HEK293 (cell line): ENCODE results near the gene MPZL1.

Source experiments
- SCRT2 ChIP-seq: fragments of 450-650 bp; formaldehyde crosslinking; IDR thresholded peaks from 2 replicates; pipeline ENCODE4 v1.5.1; 2016; ENCODE audit warnings: missing biosample characterization, missing genetic modification characterization
- SETDB1 ChIP-seq: IDR thresholded peaks from one replicate; pipeline ENCODE4 v1.6.1; 2017; ENCODE audit warnings: mild to moderate bottlenecking, low read length, moderate library complexity, mixed read lengths; ENCODE audit not compliant: insufficient read length
- SP3 ChIP-seq: fragments of 450-650 bp; formaldehyde crosslinking; IDR thresholded peaks from 2 replicates; pipeline ENCODE4 v1.5.1; 2016; ENCODE audit warnings: missing biosample characterization, missing genetic modification characterization
- TCF7L2 ChIP-seq: IDR thresholded peaks from 2 replicates; pipeline ENCODE4 v1.6.1; 2011; ENCODE audit warnings: low read depth, mild to moderate bottlenecking, inconsistent platforms, low read length, moderate library complexity, borderline replicate concordance
- ZBTB20 ChIP-seq: fragments of 450-650 bp; formaldehyde crosslinking; IDR thresholded peaks from 2 replicates; pipeline ENCODE4 v1.5.1; 2016; ENCODE audit warnings: missing biosample characterization, missing genetic modification characterization
- ZNF16 ChIP-seq: fragments of 450-650 bp; formaldehyde crosslinking; IDR thresholded peaks from 2 replicates; pipeline ENCODE4 v1.5.1; 2016; ENCODE audit warnings: low read depth, missing biosample characterization, missing genetic modification characterization
- ZNF335 ChIP-seq: fragments of 450-650 bp; formaldehyde crosslinking; conservative IDR thresholded peaks from 2 replicates; pipeline ENCODE4 v1.5.1; 2016; ENCODE audit warnings: missing biosample characterization, missing genetic modification characterization
- ZNF350 ChIP-seq: fragments of 450-650 bp; formaldehyde crosslinking; IDR thresholded peaks from 2 replicates; pipeline ENCODE4 v1.5.0; 2017; ENCODE audit warnings: missing biosample characterization, mild to moderate bottlenecking, missing genetic modification characterization
- ZNF544 ChIP-seq: fragments of 450-650 bp; formaldehyde crosslinking; IDR thresholded peaks from 2 replicates; pipeline ENCODE4 v1.5.0; 2017; ENCODE audit warnings: missing biosample characterization, missing genetic modification characterization
- TF ChIP-seq, protein P1 (sequence below): fragments of 450-650 bp; formaldehyde crosslinking; IDR thresholded peaks from 2 replicates; pipeline ENCODE4 v1.5.1; 2016; ENCODE audit warnings: missing biosample characterization, missing genetic modification characterization, low read depth
- TF ChIP-seq, protein P2 (sequence below): fragments of 450-650 bp; IDR thresholded peaks from 2 replicates; pipeline ENCODE4 v1.5.1; 2018; ENCODE audit warnings: missing biosample characterization, missing genetic modification characterization
- TF ChIP-seq, protein P3 (sequence below): fragments of 450-650 bp; formaldehyde crosslinking; IDR thresholded peaks from 2 replicates; pipeline ENCODE4 v1.5.1; 2016; ENCODE audit warnings: missing biosample characterization, missing genetic modification characterization
- TF ChIP-seq, protein P4 (sequence below): fragments of 450-650 bp; formaldehyde crosslinking; IDR thresholded peaks from 2 replicates; pipeline ENCODE4 v1.5.1; 2016; ENCODE audit warnings: missing biosample characterization, missing genetic modification characterization, borderline replicate concordance
- TF ChIP-seq, protein P5 (sequence below): fragments of 450-650 bp; formaldehyde crosslinking; IDR thresholded peaks from 2 replicates; pipeline ENCODE4 v1.5.1; 2017; ENCODE audit warnings: missing biosample characterization, missing genetic modification characterization

DNA sequence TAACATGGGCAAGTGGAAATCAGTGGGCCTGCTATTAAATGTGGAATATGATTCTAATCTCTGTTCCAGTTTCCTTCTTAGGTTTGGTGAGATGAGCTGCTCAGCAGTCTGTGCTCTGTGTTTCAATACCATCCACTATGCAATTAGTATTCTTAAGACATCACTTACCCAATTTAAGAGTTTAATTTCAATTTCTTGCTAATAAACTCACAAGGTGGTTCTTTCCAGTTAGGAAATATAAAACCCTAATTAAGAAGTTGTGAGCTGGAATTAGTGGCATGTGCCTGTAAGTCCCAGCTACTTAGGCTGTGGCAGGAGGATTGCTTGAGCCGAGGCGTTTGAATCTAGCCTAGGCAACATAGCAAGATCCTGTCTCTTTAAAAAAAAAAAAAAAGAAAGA is 51.7 kb downstream of the MPZL1 start:
- no peak for TF ChIP-seq SP3 (tag by site-specific recombination)
- TF ChIP-seq ZBTB20 = no peak
- TF ChIP-seq, protein P1, sequence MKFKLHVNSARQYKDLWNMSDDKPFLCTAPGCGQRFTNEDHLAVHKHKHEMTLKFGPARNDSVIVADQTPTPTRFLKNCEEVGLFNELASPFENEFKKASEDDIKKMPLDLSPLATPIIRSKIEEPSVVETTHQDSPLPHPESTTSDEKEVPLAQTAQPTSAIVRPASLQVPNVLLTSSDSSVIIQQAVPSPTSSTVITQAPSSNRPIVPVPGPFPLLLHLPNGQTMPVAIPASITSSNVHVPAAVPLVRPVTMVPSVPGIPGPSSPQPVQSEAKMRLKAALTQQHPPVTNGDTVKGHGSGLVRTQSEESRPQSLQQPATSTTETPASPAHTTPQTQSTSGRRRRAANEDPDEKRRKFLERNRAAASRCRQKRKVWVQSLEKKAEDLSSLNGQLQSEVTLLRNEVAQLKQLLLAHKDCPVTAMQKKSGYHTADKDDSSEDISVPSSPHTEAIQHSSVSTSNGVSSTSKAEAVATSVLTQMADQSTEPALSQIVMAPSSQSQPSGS = no peak
- no peak for TF ChIP-seq ZNF544
- no peak for TF ChIP-seq ZNF335
- TF ChIP-seq ZNF16 (tag by site-specific recombination) = no peak
- TF ChIP-seq, protein P2, sequence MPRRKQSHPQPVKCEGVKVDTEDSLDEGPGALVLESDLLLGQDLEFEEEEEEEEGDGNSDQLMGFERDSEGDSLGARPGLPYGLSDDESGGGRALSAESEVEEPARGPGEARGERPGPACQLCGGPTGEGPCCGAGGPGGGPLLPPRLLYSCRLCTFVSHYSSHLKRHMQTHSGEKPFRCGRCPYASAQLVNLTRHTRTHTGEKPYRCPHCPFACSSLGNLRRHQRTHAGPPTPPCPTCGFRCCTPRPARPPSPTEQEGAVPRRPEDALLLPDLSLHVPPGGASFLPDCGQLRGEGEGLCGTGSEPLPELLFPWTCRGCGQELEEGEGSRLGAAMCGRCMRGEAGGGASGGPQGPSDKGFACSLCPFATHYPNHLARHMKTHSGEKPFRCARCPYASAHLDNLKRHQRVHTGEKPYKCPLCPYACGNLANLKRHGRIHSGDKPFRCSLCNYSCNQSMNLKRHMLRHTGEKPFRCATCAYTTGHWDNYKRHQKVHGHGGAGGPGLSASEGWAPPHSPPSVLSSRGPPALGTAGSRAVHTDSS (tag by site-specific recombination) = no peak
- TF ChIP-seq, protein P3, sequence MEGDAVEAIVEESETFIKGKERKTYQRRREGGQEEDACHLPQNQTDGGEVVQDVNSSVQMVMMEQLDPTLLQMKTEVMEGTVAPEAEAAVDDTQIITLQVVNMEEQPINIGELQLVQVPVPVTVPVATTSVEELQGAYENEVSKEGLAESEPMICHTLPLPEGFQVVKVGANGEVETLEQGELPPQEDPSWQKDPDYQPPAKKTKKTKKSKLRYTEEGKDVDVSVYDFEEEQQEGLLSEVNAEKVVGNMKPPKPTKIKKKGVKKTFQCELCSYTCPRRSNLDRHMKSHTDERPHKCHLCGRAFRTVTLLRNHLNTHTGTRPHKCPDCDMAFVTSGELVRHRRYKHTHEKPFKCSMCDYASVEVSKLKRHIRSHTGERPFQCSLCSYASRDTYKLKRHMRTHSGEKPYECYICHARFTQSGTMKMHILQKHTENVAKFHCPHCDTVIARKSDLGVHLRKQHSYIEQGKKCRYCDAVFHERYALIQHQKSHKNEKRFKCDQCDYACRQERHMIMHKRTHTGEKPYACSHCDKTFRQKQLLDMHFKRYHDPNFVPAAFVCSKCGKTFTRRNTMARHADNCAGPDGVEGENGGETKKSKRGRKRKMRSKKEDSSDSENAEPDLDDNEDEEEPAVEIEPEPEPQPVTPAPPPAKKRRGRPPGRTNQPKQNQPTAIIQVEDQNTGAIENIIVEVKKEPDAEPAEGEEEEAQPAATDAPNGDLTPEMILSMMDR (tag by site-specific recombination) = no peak
- TF ChIP-seq ZNF350 = no peak
- TF ChIP-seq SETDB1 = no peak
- TF ChIP-seq, protein P4, sequence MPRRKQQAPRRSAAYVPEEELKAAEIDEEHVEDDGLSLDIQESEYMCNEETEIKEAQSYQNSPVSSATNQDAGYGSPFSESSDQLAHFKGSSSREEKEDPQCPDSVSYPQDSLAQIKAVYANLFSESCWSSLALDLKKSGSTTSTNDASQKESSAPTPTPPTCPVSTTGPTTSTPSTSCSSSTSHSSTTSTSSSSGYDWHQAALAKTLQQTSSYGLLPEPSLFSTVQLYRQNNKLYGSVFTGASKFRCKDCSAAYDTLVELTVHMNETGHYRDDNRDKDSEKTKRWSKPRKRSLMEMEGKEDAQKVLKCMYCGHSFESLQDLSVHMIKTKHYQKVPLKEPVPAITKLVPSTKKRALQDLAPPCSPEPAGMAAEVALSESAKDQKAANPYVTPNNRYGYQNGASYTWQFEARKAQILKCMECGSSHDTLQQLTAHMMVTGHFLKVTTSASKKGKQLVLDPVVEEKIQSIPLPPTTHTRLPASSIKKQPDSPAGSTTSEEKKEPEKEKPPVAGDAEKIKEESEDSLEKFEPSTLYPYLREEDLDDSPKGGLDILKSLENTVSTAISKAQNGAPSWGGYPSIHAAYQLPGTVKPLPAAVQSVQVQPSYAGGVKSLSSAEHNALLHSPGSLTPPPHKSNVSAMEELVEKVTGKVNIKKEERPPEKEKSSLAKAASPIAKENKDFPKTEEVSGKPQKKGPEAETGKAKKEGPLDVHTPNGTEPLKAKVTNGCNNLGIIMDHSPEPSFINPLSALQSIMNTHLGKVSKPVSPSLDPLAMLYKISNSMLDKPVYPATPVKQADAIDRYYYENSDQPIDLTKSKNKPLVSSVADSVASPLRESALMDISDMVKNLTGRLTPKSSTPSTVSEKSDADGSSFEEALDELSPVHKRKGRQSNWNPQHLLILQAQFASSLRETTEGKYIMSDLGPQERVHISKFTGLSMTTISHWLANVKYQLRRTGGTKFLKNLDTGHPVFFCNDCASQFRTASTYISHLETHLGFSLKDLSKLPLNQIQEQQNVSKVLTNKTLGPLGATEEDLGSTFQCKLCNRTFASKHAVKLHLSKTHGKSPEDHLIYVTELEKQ (tag by site-specific recombination) = no peak
- no peak for TF ChIP-seq TCF7L2
- TF ChIP-seq SCRT2 (tag by site-specific recombination) = no peak
- TF ChIP-seq, protein P5, sequence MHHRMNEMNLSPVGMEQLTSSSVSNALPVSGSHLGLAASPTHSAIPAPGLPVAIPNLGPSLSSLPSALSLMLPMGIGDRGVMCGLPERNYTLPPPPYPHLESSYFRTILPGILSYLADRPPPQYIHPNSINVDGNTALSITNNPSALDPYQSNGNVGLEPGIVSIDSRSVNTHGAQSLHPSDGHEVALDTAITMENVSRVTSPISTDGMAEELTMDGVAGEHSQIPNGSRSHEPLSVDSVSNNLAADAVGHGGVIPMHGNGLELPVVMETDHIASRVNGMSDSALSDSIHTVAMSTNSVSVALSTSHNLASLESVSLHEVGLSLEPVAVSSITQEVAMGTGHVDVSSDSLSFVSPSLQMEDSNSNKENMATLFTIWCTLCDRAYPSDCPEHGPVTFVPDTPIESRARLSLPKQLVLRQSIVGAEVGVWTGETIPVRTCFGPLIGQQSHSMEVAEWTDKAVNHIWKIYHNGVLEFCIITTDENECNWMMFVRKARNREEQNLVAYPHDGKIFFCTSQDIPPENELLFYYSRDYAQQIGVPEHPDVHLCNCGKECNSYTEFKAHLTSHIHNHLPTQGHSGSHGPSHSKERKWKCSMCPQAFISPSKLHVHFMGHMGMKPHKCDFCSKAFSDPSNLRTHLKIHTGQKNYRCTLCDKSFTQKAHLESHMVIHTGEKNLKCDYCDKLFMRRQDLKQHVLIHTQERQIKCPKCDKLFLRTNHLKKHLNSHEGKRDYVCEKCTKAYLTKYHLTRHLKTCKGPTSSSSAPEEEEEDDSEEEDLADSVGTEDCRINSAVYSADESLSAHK (tag by site-specific recombination) = no peak
